GM21576 (cell line): ENCODE results near the gene ZG16B.

Experiments
- ATAC-seq: cut with Tn5 transposase; IDR thresholded peaks from one replicate; pipeline ENCODE4 v1.9.1; 2021; ENCODE audit warnings: mild to moderate bottlenecking, moderate library complexity; ENCODE audit not compliant: unreplicated experiment

ZG16B gene

GRCh38 chr16:2822496-2822895 is 7.6 kb upstream of the ZG16B start:
- no peak for ATAC-seq

- no peak for ATAC-seq
Observed at GRCh38 chr16:2824626-2825025, 5.5 kb upstream of the ZG16B start.

- no peak for ATAC-seq
Observed at GRCh38 chr16:2825049-2825742, 4.9 kb upstream of the ZG16B start.

- ATAC-seq = no peak
Observed at GRCh38 chr16:2825906-2826305, 4.2 kb upstream of the ZG16B start.

- no peak for ATAC-seq
Observed at GRCh38 chr16:2826591-2827373, 3.3 kb upstream of the ZG16B start.

GRCh38 chr16:2827374-2827791 is 2.7 kb upstream of the ZG16B start:
- ATAC-seq = no peak

GRCh38 chr16:2827831-2828520 is 2.1 kb upstream of the ZG16B start:
- no peak for ATAC-seq

- ATAC-seq = no peak
Observed at GRCh38 chr16:2828521-2828840, 1.6 kb upstream of the ZG16B start.

- no peak for ATAC-seq
Observed at GRCh38 chr16:2828876-2829430, 1.1 kb upstream of the ZG16B start.

- no peak for ATAC-seq
Observed at GRCh38 chr16:2830355-2830695, 222 bp downstream of the ZG16B start.

GRCh38 chr16:2831203-2831602 is 1.1 kb downstream of the ZG16B start:
- ATAC-seq = no peak

- no peak for ATAC-seq
Observed at GRCh38 chr16:2833776-2834175, 3.7 kb downstream of the ZG16B start.

GRCh38 chr16:2834968-2835367 is 4.9 kb downstream of the ZG16B start:
- ATAC-seq = no peak

- ATAC-seq = no peak
Observed at GRCh38 chr16:2835638-2836493, 5.8 kb downstream of the ZG16B start.

GRCh38 chr16:2836646-2837508 is 6.8 kb downstream of the ZG16B start:
- ATAC-seq = no peak

- ATAC-seq = no peak
Observed at GRCh38 chr16:2838928-2839327, 8.8 kb downstream of the ZG16B start.

GRCh38 chr16:2839650-2840450 is 9.7 kb downstream of the ZG16B start:
- ATAC-seq = no peak

- ATAC-seq = no peak
Observed at GRCh38 chr16:2840914-2841313, 10.8 kb downstream of the ZG16B start.
